Measurements from ENCODE around the gene SPON1. TPM values are rescaled to one million over a fixed set of nuclear protein-coding genes. Genes with fewer than 3 reads are reported as not detected.

The SPON1 gene
- total RNA-seq, 3 donors from 2014 or later (not counting 1 experiment from before 2014, with no cell fraction given): 0.09 to 0.18 TPM; not detected in 1

GRCh38 chr11:13920756-13921155 lies 41.8 kb upstream of the SPON1 start:
- Mint-ChIP-seq H3K36me3 (peaks cover 7% of the 10 kb centered on the region), H3K4me1 (peaks cover 26 to 40% of the 10 kb centered on the region in 2 donors), H3K27ac (no peak overlapping the region), H3K27me3 (ENCODE audit: low read depth in 2 of 2) (peaks cover 12 to 30% of the 10 kb centered on the region in 2 donors), H3K4me3 (no peak overlapping the region), H3K9me3 (peaks cover 0 to 2% of the 10 kb centered on the region in 2 donors)
- intact Hi-C loops (cut with micrococcal nuclease): no loop called here
- peaks cover 24% of the 10 kb centered on the region for H3K4me1 ChIP-seq (ENCODE audit: control insufficient read depth, insufficient read depth, low read length)
- H3K9me3 ChIP-seq (ENCODE audit: control insufficient read depth, insufficient read depth, low read length): no peaks in the 10 kb centered on the region
- ATAC-seq: no peak
- H3K27me3 ChIP-seq (ENCODE audit: control insufficient read depth, insufficient read depth, low read length): peaks cover 5% of the 10 kb centered on the region
- no peak overlapping the region for H3K4me3 ChIP-seq (ENCODE audit: low read length)
- TF ChIP-seq CTCF (IDR thresholded peaks at IDR 0.05): no peak
- WGBS (ENCODE audit: insufficient coverage): 100% methylated on average over 2 of the region's 3 CpGs
- no peaks in the 10 kb centered on the region for H3K36me3 ChIP-seq (ENCODE audit: control insufficient read depth, insufficient read depth, low read length)
- H3K27ac ChIP-seq (ENCODE audit: low read length): no peak overlapping the region
- no peak for DNase-seq

GRCh38 chr11:13921545-13921944 lies 41.0 kb upstream of the SPON1 start:
- no peak for TF ChIP-seq CTCF (IDR thresholded peaks at IDR 0.05)
- ATAC-seq (no peak), DNase-seq (no peak)
- Mint-ChIP-seq H3K9me3 (peaks cover 0 to 2% of the 10 kb centered on the region in 2 donors), H3K36me3 (peaks cover 7% of the 10 kb centered on the region), H3K27ac (no peak overlapping the region), H3K4me1 (peaks cover 26 to 43% of the 10 kb centered on the region in 2 donors), H3K27me3 (ENCODE audit: low read depth in 2 of 2) (peaks cover 8 to 22% of the 10 kb centered on the region in 2 donors), H3K4me3 (no peak overlapping the region)
- Histone ChIP-seq H3K9me3 (ENCODE audit: control insufficient read depth, insufficient read depth, low read length) (no peaks in the 10 kb centered on the region), H3K27ac (ENCODE audit: low read length) (no peak overlapping the region), H3K4me1 (ENCODE audit: control insufficient read depth, insufficient read depth, low read length) (peaks cover 24% of the 10 kb centered on the region), H3K27me3 (ENCODE audit: control insufficient read depth, insufficient read depth, low read length) (peaks cover 5% of the 10 kb centered on the region), H3K36me3 (ENCODE audit: control insufficient read depth, insufficient read depth, low read length) (no peaks in the 10 kb centered on the region), H3K4me3 (ENCODE audit: low read length) (no peak overlapping the region)
- intact Hi-C loops (cut with micrococcal nuclease): no loop called here
- 98% methylated on average over 8 of the region's 8 CpGs for WGBS (ENCODE audit: insufficient coverage)

- peaks cover 24% of the 10 kb centered on the region for H3K4me1 ChIP-seq (ENCODE audit: control insufficient read depth, insufficient read depth, low read length)
- no peak overlapping the region for H3K4me3 ChIP-seq (ENCODE audit: low read length)
- peak in 1 of 2 donors; percentile 15 for DNase-seq
- H3K9me3 ChIP-seq (ENCODE audit: control insufficient read depth, insufficient read depth, low read length): no peaks in the 10 kb centered on the region
- 54% methylated on average over 1 of the region's 1 CpG for WGBS (ENCODE audit: insufficient coverage)
- H3K27me3 ChIP-seq (ENCODE audit: control insufficient read depth, insufficient read depth, low read length): no peaks in the 10 kb centered on the region
- peaks cover 0 to 2% of the 10 kb centered on the region in 2 donors for H3K9me3 Mint-ChIP-seq
- H3K27ac ChIP-seq (ENCODE audit: low read length): peak overlapping the region; percentile 70
- H3K4me3 Mint-ChIP-seq: no peak overlapping the region
- no peak for TF ChIP-seq CTCF (IDR thresholded peaks at IDR 0.05)
- no peaks in the 10 kb centered on the region for H3K36me3 ChIP-seq (ENCODE audit: control insufficient read depth, insufficient read depth, low read length)
- ATAC-seq: no peak
- peaks cover 26 to 43% of the 10 kb centered on the region in 2 donors for H3K4me1 Mint-ChIP-seq
- intact Hi-C loops (cut with micrococcal nuclease): no loop called here
- H3K27ac Mint-ChIP-seq: peak overlapping the region; percentile 89 to 95
- H3K27me3 Mint-ChIP-seq (ENCODE audit: low read depth in 2 of 2): peaks cover 3 to 9% of the 10 kb centered on the region in 2 donors
- H3K36me3 Mint-ChIP-seq: peaks cover 7% of the 10 kb centered on the region
Measured at GRCh38 chr11:13923182-13923581, 39.3 kb upstream of the SPON1 start.

All from natural killer cell (primary cell).